NCI-H1092 (cell line): Measurements from ENCODE around the gene FBXL4.

Experiments used
- DNase-seq: peaks from one replicate; lab custom pipeline; 2025; lab: John Stamatoyannopoulos, UW

The FBXL4 gene

DNA sequence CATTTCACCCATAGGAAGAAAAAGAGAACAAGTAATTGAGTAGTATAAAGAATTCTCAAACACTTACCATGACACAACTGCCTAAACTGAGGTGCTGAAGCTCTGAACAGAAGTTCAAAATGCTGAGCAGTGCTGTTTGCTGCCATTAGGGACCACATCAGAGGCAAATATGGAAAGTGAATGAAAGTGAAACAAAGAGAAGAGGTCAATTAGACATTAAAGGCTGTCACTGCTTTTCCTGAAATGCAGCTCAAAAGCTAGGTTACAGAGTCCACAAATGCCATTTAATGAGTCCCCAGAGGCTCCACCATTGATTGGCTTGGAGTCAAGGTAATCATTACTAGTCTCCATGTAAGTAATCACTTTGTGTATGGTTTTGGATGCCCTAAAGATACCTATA lies 67.3 kb downstream of the FBXL4 start:
- no peak for DNase-seq

DNA sequence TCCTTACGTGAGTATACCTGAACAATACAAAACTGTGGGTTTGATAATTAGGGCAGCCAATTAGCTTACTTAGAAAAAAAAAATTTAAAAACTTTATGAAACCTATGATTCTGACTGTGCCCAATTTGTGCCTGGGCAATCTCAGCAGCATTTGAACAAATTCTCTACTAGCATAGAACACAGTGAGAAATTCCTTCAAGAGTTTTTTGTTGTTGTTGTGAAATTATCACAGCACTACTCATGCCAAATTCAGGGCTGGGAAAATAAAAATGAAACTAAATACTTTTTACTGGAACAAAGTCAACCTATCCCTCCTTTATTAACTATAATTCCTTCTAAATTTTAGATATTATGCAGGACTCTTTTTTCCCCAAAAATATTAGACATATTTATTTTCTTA lies 70.5 kb downstream of the FBXL4 start:
- DNase-seq = no peak

- DNase-seq = no peak
These were observed 72.4 kb downstream of the FBXL4 start for GRCh38 chr6:98875375-98875774.

DNA sequence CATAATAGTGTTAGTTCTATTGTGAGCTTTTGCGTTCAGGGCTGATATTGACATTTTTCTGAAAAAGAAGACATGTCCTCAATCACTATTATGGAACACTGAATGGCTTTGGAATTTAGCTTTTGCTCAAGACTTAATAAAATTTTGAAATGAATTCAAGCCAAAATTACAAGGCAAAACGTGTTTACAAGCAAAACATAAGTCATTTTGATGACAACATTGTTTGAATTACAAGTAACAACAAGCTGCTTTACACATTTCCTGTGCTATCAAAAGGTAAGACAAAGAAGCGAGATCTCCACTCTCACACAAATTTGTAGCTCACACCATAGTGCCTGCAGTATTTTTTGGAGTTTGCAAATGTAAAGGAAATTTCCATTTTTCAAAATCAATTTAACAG lies 75.9 kb downstream of the FBXL4 start:
- no peak for DNase-seq

DNA sequence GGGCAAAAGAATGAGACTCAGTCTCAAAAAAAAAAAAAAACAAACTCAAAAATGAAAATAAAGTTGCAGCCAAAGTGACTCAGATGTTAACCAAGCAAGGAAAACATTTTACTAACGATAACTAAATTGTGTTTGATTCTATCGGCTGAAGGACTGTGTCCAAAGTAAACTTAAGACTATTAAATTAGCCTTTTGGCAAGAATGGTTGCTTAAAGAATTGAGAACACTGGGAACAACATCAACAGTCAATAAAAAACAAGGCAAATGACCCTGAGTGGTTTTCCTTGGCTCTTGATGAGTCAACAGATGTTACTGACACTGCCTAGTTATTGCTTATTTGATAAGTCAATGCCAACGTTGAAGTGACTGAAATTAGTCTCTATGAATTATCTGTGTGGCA lies 76.7 kb downstream of the FBXL4 start:
- no peak for DNase-seq

DNA sequence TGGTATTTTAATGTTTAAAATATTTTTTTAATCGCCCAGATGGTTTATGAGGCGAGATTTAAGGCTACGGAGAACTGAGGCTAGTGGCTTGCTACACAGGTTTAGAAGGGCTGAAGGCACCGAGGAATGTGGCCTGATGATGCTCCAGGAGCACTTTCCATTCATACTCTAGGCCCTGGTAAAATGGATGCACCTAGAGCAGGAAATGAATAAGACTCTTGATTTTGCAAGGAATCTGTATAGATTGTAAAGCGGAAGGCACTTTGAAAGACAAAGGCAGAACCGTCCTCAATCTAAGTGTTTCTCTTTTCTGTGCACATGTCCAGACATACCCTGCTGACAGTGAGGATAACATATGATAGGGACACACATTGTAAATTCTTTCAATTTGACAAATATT lies 83.2 kb downstream of the FBXL4 start:
- DNase-seq = no peak

DNA sequence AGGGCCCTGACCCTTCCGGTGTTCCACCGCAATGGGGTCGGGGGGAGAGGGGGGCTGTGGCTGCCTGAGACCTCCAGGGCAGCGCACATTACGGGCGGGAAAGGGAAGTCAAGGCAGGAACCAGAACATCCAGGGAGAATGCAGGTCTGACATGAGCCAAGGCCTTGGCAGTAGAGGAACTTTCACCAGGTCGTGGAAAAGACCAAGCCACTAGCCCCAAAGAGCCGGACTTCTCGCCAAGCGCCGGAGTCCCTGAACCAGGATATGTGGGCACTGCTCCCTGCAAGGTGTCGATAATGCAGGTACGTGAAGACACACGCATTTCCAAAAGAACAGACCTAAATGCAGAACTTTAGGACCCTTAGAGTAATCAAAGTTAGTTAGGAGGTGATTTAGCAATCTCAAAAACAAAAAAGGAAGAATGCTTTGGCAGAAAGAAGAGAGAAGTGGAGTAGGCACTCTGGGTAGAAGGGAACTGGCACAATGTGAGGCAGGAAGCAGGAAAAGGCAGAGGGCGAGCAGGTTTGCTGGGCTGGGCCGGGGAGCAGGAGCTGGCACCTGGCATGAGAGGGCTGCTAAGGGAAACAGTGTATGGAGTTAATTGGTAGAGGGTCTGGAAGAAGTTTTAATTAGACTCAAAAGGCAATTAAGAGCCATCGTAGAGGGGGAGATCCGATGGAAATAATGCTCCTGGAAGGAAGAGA lies 99.1 kb downstream of the FBXL4 start:
- no peak for DNase-seq

GRCh38 chr6:98847779-98848538 lies 99.8 kb downstream of the FBXL4 start:
- DNase-seq = no peak

GRCh38 chr6:98847416-98847778 lies 100.3 kb downstream of the FBXL4 start:
- no peak for DNase-seq

DNA sequence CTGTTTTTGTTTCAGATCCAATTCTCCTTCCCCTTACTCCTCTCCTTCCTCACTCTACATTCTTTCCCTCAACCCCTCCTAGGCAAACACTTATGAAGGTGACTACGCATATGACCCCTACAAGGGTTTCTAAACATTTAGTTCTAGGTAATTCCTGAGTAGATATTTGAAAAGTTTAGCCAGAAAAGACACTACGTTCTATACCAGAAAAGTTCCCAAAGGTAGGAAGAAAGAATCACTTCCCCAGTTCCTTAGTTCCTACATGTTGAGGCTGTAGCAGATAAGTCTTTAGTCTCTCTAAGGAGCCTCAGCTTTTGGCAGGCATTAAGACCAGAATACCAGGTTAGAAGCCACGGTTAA lies 101.7 kb downstream of the FBXL4 start:
- DNase-seq = no peak

GRCh38 chr6:98845211-98846020 lies 102.3 kb downstream of the FBXL4 start:
- DNase-seq = peak; percentile 68

- DNase-seq = no peak
These were observed 103.2 kb downstream of the FBXL4 start for GRCh38 chr6:98844244-98845210.

DNA sequence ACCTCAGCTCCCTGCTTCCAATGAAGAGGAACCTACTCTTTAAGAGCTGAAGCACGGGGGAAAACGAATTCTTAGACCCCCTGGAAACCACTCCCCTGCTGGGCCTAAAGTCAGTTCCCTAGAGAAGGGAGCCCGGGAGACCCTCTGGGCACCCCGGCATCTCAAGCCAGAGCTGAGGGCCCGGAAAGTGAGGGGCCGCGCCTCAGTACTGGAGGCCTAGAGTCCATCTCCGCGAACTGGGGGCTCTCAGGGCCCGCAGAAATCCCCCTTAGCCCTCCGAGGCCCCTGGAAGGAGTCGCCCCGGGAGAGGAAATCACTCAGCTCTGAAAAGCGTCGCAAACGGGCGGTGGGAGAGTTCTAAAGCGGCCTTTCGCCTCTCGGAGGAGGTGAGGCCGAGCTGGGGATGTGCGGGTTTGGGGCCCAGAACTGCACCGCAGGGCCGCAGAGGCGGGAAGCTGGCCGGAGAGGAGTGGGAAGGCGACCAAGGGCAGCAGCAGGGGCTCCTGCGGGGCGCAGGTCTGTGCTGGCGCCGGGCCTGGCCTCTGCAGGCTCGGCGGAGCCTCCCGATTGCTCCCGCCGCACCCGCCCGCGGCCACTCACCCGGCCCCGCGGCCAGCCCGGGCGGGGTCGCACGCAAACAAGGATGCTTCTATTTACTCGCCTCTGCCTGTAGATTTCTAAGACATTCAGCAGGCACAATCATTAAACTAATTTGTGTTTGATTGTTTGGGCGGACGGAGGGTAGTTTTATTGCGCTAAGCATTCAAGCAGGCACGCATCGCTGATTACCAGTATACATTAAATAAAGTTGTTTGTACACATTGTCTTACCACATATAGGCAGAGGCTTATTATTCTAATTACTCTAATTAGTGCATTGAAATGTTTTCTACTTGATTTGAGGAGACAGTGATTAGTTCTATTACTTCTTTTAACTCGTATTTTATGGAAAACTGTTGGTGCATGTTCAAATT lies 104.2 kb downstream of the FBXL4 start:
- DNase-seq = no peak

DNA sequence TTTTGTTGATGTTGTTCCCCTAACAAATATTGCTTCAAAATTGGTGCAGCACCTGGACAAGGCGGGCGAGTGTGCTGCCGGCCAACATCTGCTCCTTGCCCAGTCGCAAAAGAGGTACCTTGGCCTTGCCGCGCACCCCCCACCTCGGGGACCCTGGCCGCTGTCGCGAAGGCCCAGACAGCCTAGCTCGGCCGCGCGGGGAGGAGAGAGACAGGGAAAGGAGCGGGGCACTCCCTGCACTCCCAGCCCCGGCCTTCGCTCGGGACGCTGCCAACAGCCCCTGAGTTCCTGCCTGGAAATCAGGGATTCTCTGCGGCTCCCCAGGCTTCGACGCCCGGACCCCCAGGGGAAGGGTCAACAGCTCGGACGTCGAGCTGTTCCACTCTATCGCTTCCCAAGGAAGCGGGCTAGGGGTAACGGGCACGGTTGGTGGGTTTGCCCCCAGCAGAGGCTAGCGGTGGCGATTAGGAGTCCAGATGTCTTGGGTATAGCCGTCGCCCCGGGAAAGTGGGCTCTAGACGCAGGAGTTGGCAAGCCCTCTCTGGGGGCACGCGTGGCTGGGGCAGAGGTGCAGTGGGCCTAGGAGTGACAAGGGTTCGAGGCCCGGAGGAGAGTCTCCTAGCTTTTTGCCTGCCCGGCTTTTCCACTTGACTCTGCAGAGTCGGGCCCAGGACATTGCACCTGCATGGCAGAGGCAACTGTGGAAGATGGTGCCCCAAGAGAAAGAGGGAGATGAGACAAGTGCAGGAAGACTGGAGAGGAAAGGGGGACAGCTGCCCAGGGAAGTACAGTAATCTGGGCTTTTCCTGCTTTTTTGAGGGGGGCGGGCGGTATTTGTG lies 105.2 kb downstream of the FBXL4 start:
- DNase-seq = no peak

GRCh38 chr6:98841621-98842341 lies 106.0 kb downstream of the FBXL4 start:
- no peak for DNase-seq

GRCh38 chr6:98840996-98841513 lies 106.7 kb downstream of the FBXL4 start:
- no peak for DNase-seq

DNA sequence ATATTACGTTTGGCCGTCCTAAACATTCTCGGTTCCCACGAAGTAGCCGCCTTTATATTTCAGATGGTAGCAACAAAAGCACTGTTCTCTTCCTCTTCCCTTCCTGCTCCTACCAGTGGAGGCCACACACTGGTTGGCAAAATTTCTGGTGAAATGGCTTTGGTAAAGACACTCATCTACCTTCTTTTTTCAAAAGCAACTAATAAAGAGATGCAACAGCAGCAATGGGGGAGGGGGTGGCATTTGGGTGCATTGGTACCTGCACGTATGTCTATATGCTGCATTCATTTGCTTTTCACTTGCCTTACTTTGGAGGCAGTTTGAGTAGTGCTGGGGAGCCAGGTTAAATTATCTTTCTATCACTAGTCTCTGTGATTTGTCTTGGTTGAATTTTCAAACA lies 107.4 kb downstream of the FBXL4 start:
- DNase-seq = no peak

DNA sequence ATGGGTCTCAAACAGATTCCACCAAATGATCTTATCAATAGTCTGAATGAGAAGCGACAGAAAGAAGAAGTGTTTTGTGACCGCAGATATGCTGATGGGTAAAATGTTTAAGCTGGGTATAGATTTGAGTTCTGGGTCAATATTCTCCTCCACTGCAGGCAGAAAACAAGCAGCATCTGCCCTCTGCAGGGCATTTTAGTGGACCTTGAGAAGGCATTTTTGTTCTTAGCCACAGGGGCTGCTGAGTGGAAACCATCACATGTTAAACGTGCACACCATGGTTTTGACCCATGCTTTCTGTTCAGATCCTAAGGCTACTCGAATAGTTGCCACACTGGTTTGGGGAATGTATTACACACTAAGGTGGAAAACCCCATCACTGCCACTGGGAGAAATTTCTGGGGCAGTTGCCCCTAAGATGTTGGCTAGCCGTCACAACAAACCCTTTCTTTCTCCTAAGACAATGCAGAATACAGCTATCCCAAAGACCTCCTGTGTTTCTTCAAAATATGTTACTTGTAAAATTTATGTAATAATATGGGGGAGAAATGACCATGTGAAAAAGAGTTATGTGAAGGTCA lies 107.9 kb downstream of the FBXL4 start:
- DNase-seq = peak; percentile 4
